Measurements from ENCODE around the gene NSUN2. TPM values are rescaled to one million over a fixed set of nuclear protein-coding genes. Genes with fewer than 3 reads are reported as not detected.
A peak's percentile ranks its signal among the peaks of the same experiment; 100 is the strongest.

The NSUN2 gene
- total RNA-seq, 2 experiments from 2014 or later, result 48.3 to 50.8 TPM

GRCh38 chr5:6634306-6634705, 1.5 kb upstream of the NSUN2 start:
- DNase-seq (peak in 1 of 14 experiments; percentile 23), ATAC-seq (ENCODE audit: poor library complexity) (no peak)
- H3K27me3 Mint-ChIP-seq, result no peaks in the 10 kb centered on the region
- H3K9me3 Mint-ChIP-seq, result no peaks in the 10 kb centered on the region
- POLR2A ChIA-PET, result no interaction called here
- peak overlapping the region; percentile 74 for H3K27ac Mint-ChIP-seq
- intact Hi-C loops (cut with DNase I, micrococcal nuclease), result loop anchor here (2.0 to 10.0 kb wide), 5 partner anchors 110 to 1240 kb away; partner anchors contain the start of genes ICE1 (in 1 of the 2) and MED10 (in 1 of the 2)
- peak overlapping the region; percentile 87 for H3K4me3 ChIP-seq (ENCODE audit: low read length)
- H3K36me3 Mint-ChIP-seq (ENCODE audit: low read depth), result peaks cover 38% of the 10 kb centered on the region
- CTCF ChIA-PET, result no interaction called here
- no peaks in the 10 kb centered on the region for H3K27me3 ChIP-seq (ENCODE audit: control insufficient read depth in 1 of 2, insufficient read depth in 2 of 2, low read length in 2 of 2)
- peaks cover 14% of the 10 kb centered on the region for H3K36me3 ChIP-seq (ENCODE audit: insufficient read depth, low read length)
- no peaks in the 10 kb centered on the region for H3K9me3 ChIP-seq (ENCODE audit: control insufficient read depth in 1 of 2, insufficient read depth in 1 of 2, low read length in 2 of 2)
- TF ChIP-seq CTCF (IDR thresholded peaks at IDR 0.05), result no peak
- H3K4me3 Mint-ChIP-seq, result peak overlapping the region; percentile 90
- peaks cover 41% of the 10 kb centered on the region for H3K4me1 Mint-ChIP-seq (ENCODE audit: low read depth)
- peaks cover 33% of the 10 kb centered on the region for H3K4me1 ChIP-seq (ENCODE audit: insufficient read depth, low read length)
- H3K27ac ChIP-seq (ENCODE audit: low read depth in 1 of 2, low read length in 2 of 2), result no peak overlapping the region

- ATAC-seq (ENCODE audit: poor library complexity), result peak; percentile 51
- H3K4me1 Mint-ChIP-seq (ENCODE audit: low read depth), result peaks cover 47% of the 10 kb centered on the region
Observed at GRCh38 chr5:6633469-6634245, 813 bp upstream of the NSUN2 start.

More at GRCh38 chr5:6633469-6634245, 813 bp upstream of the NSUN2 start:
- Mint-ChIP-seq H3K36me3 (ENCODE audit: low read depth) (peaks cover 45% of the 10 kb centered on the region), H3K27ac (peak overlapping the region; percentile 93), H3K27me3 (no peaks in the 10 kb centered on the region), H3K4me3 (peak overlapping the region; percentile 90), H3K9me3 (no peaks in the 10 kb centered on the region)
- intact Hi-C loops (cut with DNase I, micrococcal nuclease), result loop anchor here (1.0 to 10.0 kb wide), 7 partner anchors 80 to 1241 kb away; partner anchors contain the start of genes TENT4A (in 2 of the 2), ICE1 (in 1 of the 2) and MED10 (in 1 of the 2)
- peak in 3 of 14 experiments; percentile 9 to 16 (median 14) for DNase-seq
- peaks cover 18% of the 10 kb centered on the region for H3K36me3 ChIP-seq (ENCODE audit: insufficient read depth, low read length)
- peak overlapping the region; percentile 87 for H3K4me3 ChIP-seq (ENCODE audit: low read length)
- no peak for TF ChIP-seq CTCF (IDR thresholded peaks at IDR 0.05)
- no peaks in the 10 kb centered on the region for H3K9me3 ChIP-seq (ENCODE audit: control insufficient read depth in 1 of 2, insufficient read depth in 1 of 2, low read length in 2 of 2)
- peaks cover 33% of the 10 kb centered on the region for H3K4me1 ChIP-seq (ENCODE audit: insufficient read depth, low read length)
- no peaks in the 10 kb centered on the region for H3K27me3 ChIP-seq (ENCODE audit: control insufficient read depth in 1 of 2, insufficient read depth in 2 of 2, low read length in 2 of 2)
- peak overlapping the region in 1 of 2 donors; percentile 62 for H3K27ac ChIP-seq (ENCODE audit: low read depth in 1 of 2, low read length in 2 of 2)
- CTCF ChIA-PET, result interaction anchor here (1.1 to 2.1 kb wide), 2 partner anchors 78 to 112 kb away, joined by 5 to 13 read pairs; no protein-coding TSS in a partner anchor
- POLR2A ChIA-PET, result interaction anchor here (0.7 to 2.6 kb wide), 12 partner anchors 78 to 1217 kb away, joined by 3 to 32 read pairs (median 7); partner anchors contain the start of genes ICE1, MED10 and TENT4A

All from CD4-positive, alpha-beta T cell (primary cell).